HTR-8/SVneo (cell line): ENCODE results near the gene FAM174B.
"Not testable (repeated sequence)": the region's sequence is repeated elsewhere in the genome, so short reads cannot be mapped to it uniquely, and the experiment has no call there.

Experiments
- DNase-seq: peaks from one replicate; pipeline ENCODE4 v3.0.0; 2011; ENCODE audit warnings: low spot score, mixed read lengths; ENCODE audit not compliant: insufficient read length
- FAIRE-seq: peaks from 2 replicates; lab custom pipeline; 2011; peaks lifted over from hg19 to GRCh38; lab: Jason Lieb, UNC

The FAM174B gene

DNA sequence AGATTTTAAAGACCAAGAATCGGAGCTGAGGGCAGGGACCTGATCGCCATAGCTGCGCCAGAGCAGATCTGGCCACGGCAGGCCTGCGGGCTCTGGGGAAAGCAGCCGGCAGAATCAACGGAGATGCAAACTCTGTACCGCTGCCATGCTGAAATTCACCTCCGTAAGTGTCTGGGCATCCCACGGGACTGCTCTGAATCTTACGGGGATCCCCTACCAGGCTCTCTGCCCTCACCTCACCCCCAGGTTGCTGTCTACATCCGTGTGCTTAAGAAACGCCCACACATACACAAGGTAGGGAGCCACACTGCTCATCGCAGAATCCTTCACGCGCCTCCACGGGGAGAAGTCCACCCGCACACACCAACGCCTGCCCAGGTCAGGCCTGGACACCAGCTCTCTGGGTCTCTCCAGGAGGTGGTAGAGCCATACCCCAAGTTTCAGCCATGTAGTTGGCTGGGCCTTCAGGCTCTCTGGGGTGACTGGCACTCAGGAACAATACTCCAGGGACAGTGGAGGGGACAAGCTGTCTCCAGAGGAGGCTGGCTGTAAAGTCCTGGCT, 33.5 kb downstream of the FAM174B start:
- DNase-seq (no peak), FAIRE-seq (no peak)

DNA sequence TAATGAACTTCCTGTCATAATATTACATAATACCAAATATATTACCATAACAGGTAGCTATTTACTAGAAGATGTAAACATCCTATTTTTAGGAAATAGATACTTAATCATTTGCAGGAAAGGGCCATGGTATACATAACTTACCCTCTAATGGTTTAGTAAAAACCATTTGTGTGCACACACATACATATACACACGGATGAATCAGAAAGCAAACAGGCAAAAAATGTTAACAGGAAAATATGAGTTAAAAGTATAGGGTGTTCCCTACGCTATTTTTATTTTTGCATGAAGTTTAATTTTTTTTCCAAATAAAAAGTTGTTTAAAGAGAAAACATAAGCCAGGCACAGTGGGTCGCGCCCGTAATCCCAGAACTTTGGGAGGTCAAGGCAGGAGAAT, 34.6 kb downstream of the FAM174B start:
- DNase-seq = no peak
- no peak for FAIRE-seq

DNA sequence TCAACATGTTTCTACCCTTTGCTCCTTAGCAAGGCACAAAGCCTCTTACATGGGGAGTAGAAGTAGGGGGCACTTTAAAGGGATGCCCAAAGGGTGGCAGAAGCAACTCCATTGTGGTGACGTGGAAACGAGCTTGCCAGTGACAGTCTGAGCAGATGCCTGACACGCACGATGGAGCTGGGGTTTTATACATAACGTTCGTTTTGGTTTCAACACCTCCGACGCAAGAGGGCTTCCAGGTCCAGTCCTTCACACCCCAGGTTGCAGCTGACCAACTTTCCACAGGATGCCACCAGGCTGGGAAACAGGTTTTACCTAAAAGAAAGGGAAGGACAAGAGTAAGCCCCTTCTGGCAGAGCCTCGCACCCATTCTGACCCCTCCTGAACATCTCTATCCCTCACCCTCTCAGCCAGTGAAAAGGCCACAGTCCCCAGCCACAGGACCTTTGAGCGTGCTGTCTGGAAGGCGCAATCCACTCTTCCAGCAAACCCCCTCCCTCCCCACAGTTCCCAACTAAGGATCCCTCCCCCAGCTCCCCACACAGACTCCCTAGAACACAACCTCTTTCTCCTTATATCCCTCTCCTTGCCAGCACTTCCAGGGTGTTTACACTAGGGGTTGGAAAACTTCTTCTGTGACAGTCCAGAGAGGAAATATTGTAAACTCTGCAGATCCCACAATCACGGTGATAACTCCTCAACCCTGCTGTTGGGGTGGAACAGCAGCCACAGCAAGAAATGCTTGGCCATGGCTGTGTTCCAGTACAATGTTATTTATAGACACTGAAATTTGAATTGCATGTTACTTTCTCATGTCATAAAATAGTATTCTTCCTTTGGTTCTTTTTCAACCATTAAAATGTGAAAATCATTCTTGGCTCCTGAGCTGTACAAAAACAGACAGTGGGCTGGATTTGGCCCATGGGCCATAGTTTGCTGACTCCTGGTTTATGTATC, 36.2 kb downstream of the FAM174B start:
- DNase-seq = no peak

GRCh38 chr15:92617549-92618520, 37.7 kb downstream of the FAM174B start:
- DNase-seq (no peak), FAIRE-seq (no peak)

More for the DNA sequence above, 36.2 kb downstream of the FAM174B start:
- no peak for FAIRE-seq

- DNase-seq (no peak), FAIRE-seq (no peak)
These were observed 38.7 kb downstream of the FAM174B start for GRCh38 chr15:92616621-92617548.

- no peak for DNase-seq
- no peak for FAIRE-seq
These were observed 40.5 kb downstream of the FAM174B start for GRCh38 chr15:92614791-92615785.

DNA sequence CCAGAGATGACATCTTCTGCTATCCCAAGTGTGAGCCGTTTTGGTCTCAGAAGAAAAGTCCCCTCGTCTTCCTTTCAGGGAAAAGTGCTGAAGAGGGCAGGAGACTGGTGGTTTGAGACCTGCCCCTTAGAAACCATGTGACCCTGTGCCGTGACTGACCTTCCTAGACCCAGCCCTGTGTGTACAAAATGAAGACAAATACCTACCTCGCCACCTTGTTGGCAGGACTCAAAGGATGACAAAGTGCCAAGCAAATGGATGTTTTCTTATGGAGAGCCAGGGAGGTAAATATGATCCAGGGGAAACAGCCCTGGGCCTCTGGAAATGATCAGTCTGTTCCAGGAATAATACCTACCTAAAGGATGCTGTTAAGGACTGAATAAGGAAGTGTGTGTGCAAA, 41.3 kb downstream of the FAM174B start:
- DNase-seq (no peak), FAIRE-seq (no peak)

GRCh38 chr15:92613841-92614240, 41.7 kb downstream of the FAM174B start:
- no peak for DNase-seq
- no peak for FAIRE-seq

GRCh38 chr15:92612891-92613290, 42.7 kb downstream of the FAM174B start:
- no peak for FAIRE-seq

GRCh38 chr15:92611995-92612745, 43.4 kb downstream of the FAM174B start:
- FAIRE-seq (no peak), DNase-seq (no peak)

More at GRCh38 chr15:92612891-92613290, 42.7 kb downstream of the FAM174B start:
- no peak for DNase-seq

DNA sequence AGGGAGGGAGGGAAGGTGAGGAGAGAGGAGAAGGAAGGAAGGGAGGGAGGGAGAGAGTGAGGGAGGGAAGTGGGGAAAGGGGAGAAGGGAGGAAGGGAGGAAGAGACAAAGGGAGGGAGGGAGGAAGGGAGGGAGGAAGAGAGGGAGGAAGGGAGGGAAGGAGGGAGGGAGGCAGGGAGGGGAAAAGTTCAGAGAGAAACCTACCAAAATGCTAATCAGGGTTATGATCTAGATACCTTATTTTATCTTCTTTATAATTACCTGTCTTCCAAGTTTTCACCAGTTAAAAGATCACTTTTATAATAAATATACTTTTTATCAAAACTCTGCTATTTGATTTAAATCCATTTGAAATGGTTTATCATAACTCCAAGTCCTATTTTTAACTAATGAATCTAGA, 44.4 kb downstream of the FAM174B start:
- FAIRE-seq = no peak
- no peak for DNase-seq

GRCh38 chr15:92610101-92610520, 45.5 kb downstream of the FAM174B start:
- FAIRE-seq = no peak
- DNase-seq = no peak

- DNase-seq = no peak
- FAIRE-seq = no peak
These were observed 46.5 kb downstream of the FAM174B start for GRCh38 chr15:92608866-92609700.

DNA sequence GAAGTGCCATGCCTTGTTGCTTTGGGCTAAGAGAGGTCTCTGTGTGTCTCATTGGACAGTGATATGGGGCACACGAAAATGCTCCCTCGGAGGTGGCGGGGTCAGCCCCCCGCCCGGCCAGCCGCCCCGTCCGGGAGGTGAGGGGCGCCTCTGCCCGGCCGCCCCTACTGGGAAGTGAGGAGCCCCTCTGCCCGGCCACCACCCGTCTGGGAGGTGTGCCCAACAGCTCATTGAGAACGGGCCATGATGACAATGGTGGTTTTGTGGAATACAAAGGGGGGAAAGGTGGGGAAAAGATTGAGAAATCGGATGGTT, 48.8 kb downstream of the FAM174B start:
- not testable (repeated sequence) for FAIRE-seq, DNase-seq

DNA sequence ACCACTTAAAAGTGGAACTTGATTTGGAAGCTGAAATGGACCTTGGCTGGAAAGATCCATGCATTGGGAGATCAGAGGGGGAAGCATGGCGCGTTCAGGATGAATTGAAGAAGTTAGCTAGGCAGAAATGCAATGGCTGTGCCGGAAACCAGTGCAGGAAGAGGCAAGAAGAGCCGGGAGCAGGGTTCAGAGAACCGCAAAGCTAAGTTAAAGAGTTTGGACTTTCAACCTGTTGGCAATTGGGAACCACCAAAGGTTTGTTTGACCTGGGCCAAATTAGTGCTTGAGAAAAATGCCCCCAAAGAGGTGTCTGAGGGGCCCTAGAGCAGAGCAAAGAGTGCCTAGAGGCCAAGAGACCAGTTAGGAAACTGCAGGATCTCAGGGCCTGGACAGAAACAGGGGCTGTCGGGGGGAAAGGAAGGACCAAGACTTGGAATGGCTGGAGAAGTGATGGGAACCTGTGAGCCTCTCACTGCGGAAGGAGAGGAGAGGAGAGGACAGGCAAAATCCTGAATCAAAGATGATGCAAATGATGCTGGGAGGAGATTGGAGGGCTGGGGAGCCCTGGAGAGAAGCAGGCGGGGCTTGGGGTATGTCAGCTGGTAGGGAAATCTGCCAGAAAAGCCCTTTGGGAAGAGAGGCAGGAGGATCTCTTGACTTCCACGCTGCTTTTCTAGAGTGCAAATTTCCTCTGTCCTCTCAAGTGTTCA, 49.3 kb downstream of the FAM174B start:
- no peak for DNase-seq
- FAIRE-seq = no peak
